Hippocampal formation (tissue), 2 donors: ENCODE measurements around the gene CDC42SE2.
"Not testable (repeated sequence)": the region's sequence is repeated elsewhere in the genome, so short reads cannot be mapped to it uniquely, and the experiment has no call there.

Experiments used
- DNase-seq, 2 donors: peaks; one replicate each; lab custom pipeline; 2025; lab: John Stamatoyannopoulos, UW

The CDC42SE2 gene

GRCh38 chr5:131318455-131318854 is 54.6 kb downstream of the CDC42SE2 start:
- DNase-seq = no peak

- no peak for DNase-seq
Measured at GRCh38 chr5:131321066-131321465, 57.2 kb downstream of the CDC42SE2 start.

- no peak for DNase-seq
Measured at GRCh38 chr5:131322926-131323325, 59.1 kb downstream of the CDC42SE2 start.

GRCh38 chr5:131323378-131323777 is 59.5 kb downstream of the CDC42SE2 start:
- DNase-seq = no peak

GRCh38 chr5:131324303-131324702 is 60.5 kb downstream of the CDC42SE2 start:
- DNase-seq = peak; percentile 42 to 80

- DNase-seq = no peak
Measured at GRCh38 chr5:131328536-131329285, 64.9 kb downstream of the CDC42SE2 start.

GRCh38 chr5:131329286-131329560 is 65.4 kb downstream of the CDC42SE2 start:
- no peak for DNase-seq

- no peak for DNase-seq
Measured at GRCh38 chr5:131330031-131330430, 66.2 kb downstream of the CDC42SE2 start.

GRCh38 chr5:131335756-131336155 is 71.9 kb downstream of the CDC42SE2 start:
- DNase-seq = not testable (repeated sequence)

GRCh38 chr5:131336801-131337200 is 72.9 kb downstream of the CDC42SE2 start:
- not testable (repeated sequence) for DNase-seq

GRCh38 chr5:131337240-131338050 is 73.6 kb downstream of the CDC42SE2 start:
- DNase-seq = not testable (repeated sequence)

GRCh38 chr5:131338051-131338453 is 74.2 kb downstream of the CDC42SE2 start:
- DNase-seq = no peak

GRCh38 chr5:131344288-131344687 is 80.4 kb downstream of the CDC42SE2 start:
- not testable (repeated sequence) for DNase-seq

GRCh38 chr5:131346204-131346603 is 82.4 kb downstream of the CDC42SE2 start:
- not testable (repeated sequence) for DNase-seq

- DNase-seq = no peak
Measured at GRCh38 chr5:131353991-131354390, 90.1 kb downstream of the CDC42SE2 start.

GRCh38 chr5:131355971-131356528 is 92.2 kb downstream of the CDC42SE2 start:
- DNase-seq = no peak

GRCh38 chr5:131356619-131357018 is 92.8 kb downstream of the CDC42SE2 start:
- DNase-seq = no peak

- no peak for DNase-seq
Measured at GRCh38 chr5:131357739-131358561, 94.1 kb downstream of the CDC42SE2 start.

GRCh38 chr5:131361677-131362315 is 97.9 kb downstream of the CDC42SE2 start:
- no peak for DNase-seq

- DNase-seq = no peak
Measured at GRCh38 chr5:131363811-131364506, 100.1 kb downstream of the CDC42SE2 start.

- DNase-seq = no peak
Measured at GRCh38 chr5:131364507-131365050, 100.7 kb downstream of the CDC42SE2 start.
